GM21360 (cell line): ENCODE results near the gene ZNF385C.

Experiments used
- ATAC-seq: cut with Tn5 transposase; IDR thresholded peaks from one replicate; pipeline ENCODE4 v1.9.1; 2021; ENCODE audit warnings: mild to moderate bottlenecking, moderate library complexity; ENCODE audit not compliant: unreplicated experiment

ZNF385C gene

DNA sequence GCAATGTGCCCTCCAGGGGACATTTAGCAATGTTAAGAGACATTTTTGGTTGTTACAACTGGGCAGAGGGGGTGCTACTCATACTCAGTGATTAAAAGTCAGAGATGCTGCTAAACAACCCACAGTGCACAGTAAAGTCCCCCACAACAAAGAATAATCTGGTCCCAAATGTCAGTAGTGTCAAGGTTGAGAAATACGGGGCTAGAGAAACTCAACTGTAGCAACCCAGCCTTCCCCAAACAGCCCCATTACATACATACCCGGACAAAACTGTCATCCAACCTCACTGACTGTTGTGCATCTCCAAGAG is 101.5 kb downstream of the ZNF385C start:
- ATAC-seq = no peak

DNA sequence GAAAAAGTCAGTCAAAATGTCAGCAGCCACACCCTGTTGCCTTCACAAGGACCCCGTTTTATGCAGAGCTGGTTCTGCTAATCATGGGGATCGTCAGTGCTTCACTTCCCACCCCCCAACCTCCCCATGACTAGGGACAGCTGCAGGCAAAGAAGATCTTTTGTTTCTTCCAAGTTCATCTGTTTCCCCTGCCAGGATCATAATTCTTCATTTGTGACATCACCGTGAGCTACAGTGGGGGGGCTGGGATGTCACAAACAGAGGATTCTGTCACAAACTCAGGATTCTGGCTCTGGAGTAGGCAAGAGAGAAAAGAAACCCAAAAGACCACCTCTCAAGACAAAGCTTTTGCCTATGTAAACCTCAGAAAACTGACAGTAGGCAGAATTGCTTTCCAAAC is 105.7 kb downstream of the ZNF385C start:
- ATAC-seq = no peak

DNA sequence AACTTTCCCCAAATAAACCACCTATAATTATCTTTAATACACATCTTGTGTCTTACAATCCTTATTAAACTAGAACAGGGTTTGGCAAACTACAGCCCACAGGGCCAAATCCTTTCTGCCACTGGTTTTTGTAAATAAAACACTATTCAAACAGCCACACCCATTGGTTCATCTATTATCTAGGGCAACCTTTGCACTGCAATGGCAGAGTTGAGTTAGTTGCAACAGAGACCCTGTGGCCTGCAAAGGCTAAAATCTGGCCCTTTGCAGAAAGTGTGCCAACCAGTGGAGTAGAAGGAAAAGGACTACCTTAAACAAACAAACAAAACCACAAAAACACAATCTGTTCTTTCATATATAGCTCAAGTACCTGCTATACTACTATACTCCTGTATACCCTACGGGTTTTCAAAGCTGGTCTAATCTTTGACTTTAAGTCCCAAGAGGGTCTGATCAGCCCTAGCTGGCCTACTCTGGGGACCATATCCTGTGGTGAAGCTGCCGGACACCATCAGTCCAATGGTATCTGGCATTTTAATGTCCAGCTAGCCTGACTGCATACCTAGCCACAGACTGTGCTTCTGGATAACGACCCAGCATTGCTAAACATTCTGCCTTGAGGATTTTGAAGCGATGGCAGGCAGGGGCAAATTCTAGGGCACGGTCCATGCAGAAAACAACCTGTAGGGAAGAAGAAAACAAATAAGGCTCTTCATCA is 108.4 kb downstream of the ZNF385C start:
- ATAC-seq = no peak

DNA sequence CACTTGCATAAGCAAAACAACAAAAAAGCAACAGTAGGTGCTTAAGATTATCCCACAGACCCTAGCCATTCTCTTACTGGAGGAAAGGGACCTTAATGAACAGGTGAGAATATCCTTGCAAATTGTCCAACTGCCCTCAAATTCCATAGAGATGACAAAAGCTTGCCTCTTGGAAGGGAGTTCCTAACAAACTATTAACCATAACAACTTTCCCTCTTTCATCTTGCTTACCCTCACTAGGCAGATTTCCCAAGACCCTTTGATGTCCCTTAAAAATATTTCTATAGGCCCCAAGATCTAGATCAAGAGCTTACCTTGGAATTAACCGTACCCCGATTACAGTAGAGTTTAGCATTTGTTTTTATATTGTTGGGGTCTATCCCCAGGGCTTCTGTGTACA is 109.9 kb downstream of the ZNF385C start:
- no peak for ATAC-seq

DNA sequence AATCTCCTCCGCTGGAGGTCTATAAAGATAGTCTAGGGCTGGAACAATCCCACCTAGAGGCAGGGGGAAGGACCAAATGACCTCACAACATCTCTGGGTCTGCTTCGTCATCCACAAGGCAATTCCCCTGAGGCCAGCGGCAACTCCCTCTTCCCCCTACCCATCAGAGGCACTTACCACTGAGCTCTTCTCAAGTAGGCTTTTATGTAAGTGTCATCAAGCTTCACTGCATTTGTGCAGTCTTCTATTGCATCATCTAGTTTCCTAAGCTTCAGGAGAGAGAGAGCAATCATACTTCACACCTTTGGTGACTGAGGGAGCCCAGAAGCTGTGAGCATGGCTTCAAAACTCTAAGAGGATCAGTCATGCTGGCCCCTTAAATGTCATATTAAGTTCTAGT is 110.6 kb downstream of the ZNF385C start:
- no peak for ATAC-seq

DNA sequence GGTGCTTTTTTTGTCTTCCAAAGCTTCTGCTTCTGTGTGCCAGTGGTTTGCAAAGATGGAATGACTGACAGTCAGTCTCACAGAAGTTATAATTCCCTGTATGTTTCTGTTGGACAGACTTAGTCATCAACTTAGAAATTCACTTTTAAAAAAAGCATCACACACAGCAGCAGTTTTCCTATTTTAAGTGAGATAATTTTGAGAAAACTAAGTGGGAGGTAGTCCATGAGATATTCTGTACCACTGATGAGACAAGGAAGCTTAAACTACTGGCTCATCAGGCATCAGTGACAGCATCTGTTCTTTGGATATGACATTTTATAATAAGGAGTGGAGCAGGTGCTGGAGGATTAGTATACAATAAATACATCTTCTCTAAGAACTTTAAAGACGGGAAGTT is 111.6 kb downstream of the ZNF385C start:
- ATAC-seq = no peak

DNA sequence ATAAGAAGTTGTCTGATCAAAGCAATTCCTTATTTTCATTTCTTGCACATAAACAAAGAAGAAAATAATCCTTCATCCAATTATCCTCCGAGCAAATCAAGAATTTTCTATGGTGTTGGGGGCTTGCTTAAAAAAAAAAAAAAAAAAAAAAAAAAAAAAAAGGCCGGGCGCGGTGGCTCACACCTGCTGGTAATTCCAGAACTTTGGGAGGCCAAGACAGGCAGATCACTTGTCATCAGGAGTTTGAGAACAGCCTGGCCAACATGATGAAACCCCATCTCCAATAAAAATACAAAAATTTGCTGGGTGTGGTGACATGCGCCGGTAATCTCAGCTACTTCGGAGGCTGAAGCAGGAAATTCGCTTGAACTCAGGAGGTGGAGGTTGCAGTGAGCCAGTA is 112.4 kb downstream of the ZNF385C start:
- ATAC-seq = no peak

DNA sequence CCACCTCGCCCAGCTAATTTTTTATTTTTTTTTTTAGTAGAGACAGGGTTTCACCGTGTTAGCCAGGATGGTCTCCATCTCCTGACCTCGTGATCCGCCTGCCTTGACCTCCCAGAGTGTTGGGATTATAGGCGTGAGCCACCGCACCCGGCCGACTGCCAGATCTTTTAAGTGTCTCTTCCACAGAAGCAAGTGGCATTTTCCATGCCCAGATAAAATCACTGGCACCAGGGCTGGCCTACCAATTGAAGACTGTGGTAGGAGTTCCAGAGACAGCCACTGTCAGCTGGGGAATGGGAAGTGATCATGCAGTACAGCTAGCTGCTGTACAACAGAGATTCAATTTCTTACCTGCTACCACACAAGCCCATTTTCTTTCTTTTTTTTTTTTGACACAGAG is 113.8 kb downstream of the ZNF385C start:
- no peak for ATAC-seq

DNA sequence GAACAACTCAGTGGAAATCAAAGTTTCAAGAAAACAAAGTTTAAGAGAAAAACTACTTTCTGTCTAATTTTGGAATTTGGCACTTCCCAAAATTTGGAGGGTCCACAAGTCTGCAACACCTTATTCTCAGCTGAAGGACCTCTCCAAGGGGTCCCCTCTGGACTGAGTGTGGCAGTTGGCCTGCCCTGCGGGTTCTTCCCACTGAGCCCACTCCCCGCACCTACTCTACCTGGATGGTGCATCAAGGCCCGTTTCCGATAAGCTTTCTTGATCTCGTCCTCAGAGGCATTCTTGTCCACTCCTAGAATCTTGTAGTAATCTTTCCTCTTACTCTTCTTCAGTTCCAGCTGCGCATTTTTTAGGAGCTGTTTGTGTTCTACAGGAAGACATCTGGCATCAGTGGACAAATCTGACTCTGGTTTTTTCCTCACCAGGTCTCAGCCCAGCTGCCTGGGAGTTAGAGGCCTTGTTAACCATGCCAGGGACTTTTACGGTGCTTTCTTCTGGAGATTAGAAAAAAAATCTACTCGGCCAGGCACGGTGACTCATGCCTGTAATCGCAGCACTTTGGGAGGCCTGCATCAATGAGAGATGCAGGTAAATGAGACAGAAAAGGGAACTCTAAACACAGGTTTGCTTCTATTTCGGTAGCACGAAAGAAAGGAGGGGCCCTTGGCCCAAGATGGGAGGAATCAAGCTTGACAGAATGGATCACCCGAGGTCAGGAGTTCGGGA is 116.1 kb downstream of the ZNF385C start:
- no peak for ATAC-seq

DNA sequence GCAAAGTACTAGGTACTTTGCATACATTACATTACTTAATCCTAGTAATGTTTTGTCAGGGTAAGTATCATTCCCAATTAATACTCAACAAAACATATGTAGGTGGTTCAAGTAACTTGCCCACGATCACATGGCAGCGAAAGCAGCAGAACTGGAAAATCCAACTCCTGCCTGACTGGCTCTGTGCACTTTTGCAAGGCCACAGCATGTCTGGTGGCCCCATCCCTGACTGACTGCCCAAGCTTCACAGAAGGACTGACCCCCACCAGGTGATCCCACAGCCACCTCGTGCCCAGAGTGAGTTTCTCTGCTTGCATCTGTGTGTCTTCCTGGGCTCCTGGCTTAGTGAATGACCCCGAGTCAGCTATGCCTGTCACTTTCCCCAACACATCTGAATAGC is 120.3 kb downstream of the ZNF385C start:
- ATAC-seq = no peak

DNA sequence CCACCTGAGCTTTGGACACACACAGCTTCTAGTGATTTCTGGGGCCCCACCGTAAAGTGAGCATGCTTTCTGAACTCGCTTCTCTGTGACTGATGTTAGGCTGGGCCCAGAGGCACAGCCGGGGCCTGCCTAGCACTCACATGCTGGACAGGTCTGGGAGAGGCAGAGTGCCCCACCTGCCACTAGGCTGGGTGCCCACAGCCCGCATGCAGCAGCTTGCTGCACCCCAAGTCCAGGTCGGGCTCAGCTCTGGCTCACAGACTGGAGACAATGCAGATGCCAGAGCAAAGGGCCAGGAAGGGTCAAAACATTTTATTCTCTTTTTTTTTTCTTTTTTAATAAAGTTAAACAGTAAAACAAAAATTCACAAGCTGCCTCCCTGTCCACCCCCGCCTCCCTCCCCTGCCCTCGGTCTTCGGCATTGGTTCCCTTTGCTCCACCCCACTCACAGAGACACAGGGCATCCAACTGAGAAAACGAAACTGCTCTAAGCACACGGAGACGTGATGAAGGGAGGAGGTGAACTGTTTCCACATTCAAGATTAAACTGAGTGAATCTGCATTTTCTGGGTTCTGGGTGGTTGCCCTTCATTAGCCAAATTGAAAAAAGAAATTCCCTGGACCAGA is 122.0 kb downstream of the ZNF385C start:
- no peak for ATAC-seq
